ENCODE results near the gene DTNB.

Gene DTNB

GRCh38 chr2:25341011-25341727 is 332.2 kb downstream of the DTNB start:
- no peak for DNase-seq (ENCODE audit: low read depth in 2 of 2)

GRCh38 chr2:25340181-25340921 is 333.0 kb downstream of the DTNB start:
- no peak for DNase-seq (ENCODE audit: low read depth in 2 of 2)

GRCh38 chr2:25339791-25340180 is 333.6 kb downstream of the DTNB start:
- DNase-seq (ENCODE audit: low read depth in 2 of 2), result no peak

- DNase-seq (ENCODE audit: low read depth in 2 of 2), result no peak
These were observed 334.1 kb downstream of the DTNB start for GRCh38 chr2:25339211-25339674.

GRCh38 chr2:25338401-25338800 is 335.0 kb downstream of the DTNB start:
- DNase-seq (ENCODE audit: low read depth in 2 of 2), result no peak

GRCh38 chr2:25337891-25338290 is 335.5 kb downstream of the DTNB start:
- DNase-seq (ENCODE audit: low read depth in 2 of 2), result no peak

- DNase-seq (ENCODE audit: low read depth in 2 of 2), result no peak
These were observed 336.1 kb downstream of the DTNB start for GRCh38 chr2:25337276-25337675.

GRCh38 chr2:25336383-25336841 is 337.0 kb downstream of the DTNB start:
- DNase-seq (ENCODE audit: low read depth in 2 of 2), result no peak

GRCh38 chr2:25335971-25336370 is 337.4 kb downstream of the DTNB start:
- DNase-seq (ENCODE audit: low read depth in 2 of 2), result no peak

GRCh38 chr2:25335204-25335603 is 338.2 kb downstream of the DTNB start:
- no peak for DNase-seq (ENCODE audit: low read depth in 2 of 2)

GRCh38 chr2:25334482-25334881 is 338.9 kb downstream of the DTNB start:
- no peak for DNase-seq (ENCODE audit: low read depth in 2 of 2)

GRCh38 chr2:25333981-25334380 is 339.4 kb downstream of the DTNB start:
- no peak for DNase-seq (ENCODE audit: low read depth in 2 of 2)

GRCh38 chr2:25332571-25332970 is 340.8 kb downstream of the DTNB start:
- DNase-seq (ENCODE audit: low read depth in 2 of 2), result no peak

GRCh38 chr2:25331686-25332365 is 341.6 kb downstream of the DTNB start:
- DNase-seq (ENCODE audit: low read depth in 2 of 2), result no peak

- no peak for DNase-seq (ENCODE audit: low read depth in 2 of 2)
These were observed 342.4 kb downstream of the DTNB start for GRCh38 chr2:25330937-25331336.

- no peak for DNase-seq (ENCODE audit: low read depth in 2 of 2)
These were observed 343.1 kb downstream of the DTNB start for GRCh38 chr2:25330273-25330672.

GRCh38 chr2:25328152-25329085 is 345.0 kb downstream of the DTNB start:
- DNase-seq (ENCODE audit: low read depth in 2 of 2), result no peak

All from fibroblast of skin of left biceps (primary cell).